Pancreas (tissue), 10 donors: Measurements from ENCODE around the gene AKAP13. TPM values are rescaled to one million over a fixed set of nuclear protein-coding genes. Genes with fewer than 3 reads are reported as not detected.

ENCODE experiments used
- ATAC-seq, 4 donors: fragments of 200-7000 bp; cut with Tn5 transposase; one replicate each; pipeline versions ENCODE4 v1.8.0 to v1.9.1; 2020; ENCODE audit warnings: mild to moderate bottlenecking in 4 of 4, moderate library complexity in 4 of 4
- DNase-seq, 6 donors: peaks; one replicate each; pipeline ENCODE4 v3.0.0-alpha.2; 2020
- FAIRE-seq: peaks from 2 replicates; lab custom pipeline; 2012; peaks lifted over from hg19 to GRCh38; lab: Jason Lieb, UNC
- H3K27ac ChIP-seq, 4 donors: fragments of 200-600 bp; sonication (generic); 1 replicate in 3 of 4; 2 replicates in 1 of 4; pipeline versions ENCODE4 v1.5.0 to v1.8.0; 2020
- H3K27me3 ChIP-seq, 4 donors: fragments of 200-600 bp; one replicate each; pipeline ENCODE4 v1.8.0; 2021
- H3K36me3 ChIP-seq, 3 donors: fragments of 200-600 bp; sonication (generic) in 1 of 3; one replicate each; pipeline versions ENCODE4 v1.5.0 to v1.8.0; 2020 to 2021
- H3K4me1 ChIP-seq, 3 donors: fragments of 200-600 bp; one replicate each; pipeline ENCODE4 v1.8.0; 2021
- H3K4me3 ChIP-seq, 4 donors: fragments of 200-600 bp; sonication (generic) in 2 of 4; one replicate each; pipeline versions ENCODE4 v1.5.0 to v1.8.0; 2020 to 2021
- H3K9me3 ChIP-seq, 4 donors: fragments of 200-600 bp; one replicate each; pipeline ENCODE4 v1.8.0; 2021
- CTCF ChIP-seq, 4 donors: fragments of 200-600 bp; sonication (generic) in 3 of 4; IDR thresholded peaks; one replicate each; pipeline versions ENCODE4 v1.5.0 to v1.8.0; 2021; ENCODE audit warnings: antibody characterized with exemption in 4 of 4
- WGBS, 2 donors: extraction: QIAGEN DNeasy Blood & Tissue Kit; methylation state at CpG; one replicate each; pipeline ENCODE4 v1.1.7; 2013; 5-methylcytosine and 5-hydroxymethylcytosine counted together
- intact Hi-C, 3 donors: fragments of 100-400 bp; cut with DNase I; formaldehyde crosslinking; loops; one replicate each; pipeline versions ENCODE4 v1.11.1 to v1.14.2; 2022
- polyA plus RNA-seq, 2 donors: library from polyadenylated mRNA; stranded (reverse); fragments of 200-250 nt; gene quantifications; one replicate each; pipeline ENCODE4 v1.2.3, GENCODE V29; 2013
- total RNA-seq, 6 donors: library from RNA; stranded (reverse); fragmentation: NEBNext Ultra II Directional in 4 of 6; extraction: Animal tissue kit (Norgen Biotek cat#: 25700) in 4 of 6; gene quantifications; one replicate each; pipeline versions ENCODE4 v1.2.1 to v1.2.4, GENCODE V29; 2021 to 2023
- donor health status: healthy with polysubstance abuse.
- donor health status: DM: no; HTN: no; CAD: no; lungs with moderate emphysema.
- donor health status: DM: no; HTN: no; CAD: no.
- donor health status: control.
- donor health status: control.
- donor health status: Bipolar disorder and iron deficiency.
- donor health status: DM: yes; HTN: yes; CAD: no.
- donor health status: DM: no; HTN: no; CAD: no.
- donor health status: DM: no; HTN: no; CAD: no.
- donor health status: DM: yes; HTN: yes; CAD: no.

Gene AKAP13
- total and polyA plus RNA-seq, 8 donors, result 64.9 to 139 (median 89.9) TPM

GRCh38 chr15:85785887-85786780 is 405.7 kb downstream of the AKAP13 start:
- H3K4me1 ChIP-seq, result peaks cover 0 to 10% (median 6%) of the 10 kb centered on the region in 3 donors
- no peaks in the 10 kb centered on the region for H3K36me3 ChIP-seq
- WGBS, 2 donors, result 58 to 62% methylated on average over 10 of the region's 10 CpGs
- no peak overlapping the region for H3K4me3 ChIP-seq
- no peaks in the 10 kb centered on the region for H3K9me3 ChIP-seq
- H3K27ac ChIP-seq, result peak overlapping the region in 2 of 4 donors; percentile 46 to 58
- ATAC-seq, result peak; percentile 42 to 77 (median 66)
- FAIRE-seq, result no peak
- TF ChIP-seq CTCF (IDR thresholded peaks at IDR 0.05), result no peak
- H3K27me3 ChIP-seq, result no peaks in the 10 kb centered on the region
- intact Hi-C loops, result no loop called here
- DNase-seq, result peak in 1 of 6 donors; percentile 37

GRCh38 chr15:85786781-85787114 is 406.3 kb downstream of the AKAP13 start:
- no peak for FAIRE-seq
- DNase-seq, result no peak
- intact Hi-C loops, result no loop called here
- no peak overlapping the region for H3K4me3 ChIP-seq
- TF ChIP-seq CTCF (IDR thresholded peaks at IDR 0.05), result no peak
- no peaks in the 10 kb centered on the region for H3K36me3 ChIP-seq
- H3K4me1 ChIP-seq, result peaks cover 0 to 10% (median 6%) of the 10 kb centered on the region in 3 donors
- ATAC-seq, result no peak
- H3K27me3 ChIP-seq, result no peaks in the 10 kb centered on the region
- no peaks in the 10 kb centered on the region for H3K9me3 ChIP-seq
- H3K27ac ChIP-seq, result peak overlapping the region in 2 of 4 donors; percentile 46 to 58
- 77 to 82% methylated on average over 3 of the region's 3 CpGs for WGBS, 2 donors

GRCh38 chr15:85788771-85789495 is 408.5 kb downstream of the AKAP13 start:
- Histone ChIP-seq H3K36me3 (no peaks in the 10 kb centered on the region), H3K4me1 (peaks cover 5 to 14% (median 6%) of the 10 kb centered on the region in 3 donors), H3K9me3 (no peaks in the 10 kb centered on the region), H3K27me3 (no peaks in the 10 kb centered on the region), H3K4me3 (no peak overlapping the region), H3K27ac (no peak overlapping the region)
- peak in 5 of 6 donors; percentile 35 to 74 (median 53) for DNase-seq
- TF ChIP-seq CTCF (IDR thresholded peaks at IDR 0.05), result no peak
- 51 to 53% methylated on average over 12 of the region's 12 CpGs for WGBS, 2 donors
- peak in 3 of 4 donors; percentile 44 to 74 (median 53) for ATAC-seq
- intact Hi-C loops, result no loop called here
- no peak for FAIRE-seq

- DNase-seq, result peak in 2 of 6 donors; percentile 50 to 54
- Histone ChIP-seq H3K36me3 (no peaks in the 10 kb centered on the region), H3K27ac (no peak overlapping the region), H3K27me3 (no peaks in the 10 kb centered on the region), H3K9me3 (no peaks in the 10 kb centered on the region), H3K4me3 (no peak overlapping the region), H3K4me1 (peaks cover 5 to 14% (median 6%) of the 10 kb centered on the region in 3 donors)
- ATAC-seq, result no peak
- WGBS, 2 donors, result 78 to 81% methylated on average over 7 of the region's 7 CpGs
- no peak for FAIRE-seq
- intact Hi-C loops, result no loop called here
- TF ChIP-seq CTCF (IDR thresholded peaks at IDR 0.05), result no peak
These were observed 409.1 kb downstream of the AKAP13 start for GRCh38 chr15:85789496-85789875.
